SU-DHL-6 (cell line): ENCODE results near the gene SBK1.
A peak's percentile ranks its signal among the peaks of the same experiment; 100 is the strongest.

Experiments
- H2AFZ ChIP-seq: fragments of 200-600 bp; sonication (generic); 2 replicates; pipeline ENCODE4 v1.6.1; 2014; ENCODE audit warnings: low read depth, mild to moderate bottlenecking, moderate library complexity, mixed read lengths, antibody characterized with exemption, low read length; ENCODE audit not compliant: severe bottlenecking
- H3F3A ChIP-seq: fragments of 200-600 bp; shearing (Covaris generic); 2 replicates; pipeline ENCODE4 v1.6.0; 2016; ENCODE audit warnings: antibody characterized with exemption, mild to moderate bottlenecking; ENCODE audit not compliant: insufficient read depth
- H3K27ac ChIP-seq: fragments of 200-600 bp; sonication (generic); 2 replicates; pipeline ENCODE4 v1.5.1; 2016; ENCODE audit warnings: low read depth, mild to moderate bottlenecking, low read length, moderate library complexity, mixed read lengths
- H3K27me3 ChIP-seq: fragments of 200-600 bp; sonication (generic), shearing (Covaris generic); 2 replicates; pipeline ENCODE4 v1.6.0; 2014; ENCODE audit warnings: mild to moderate bottlenecking, low read length
- H3K36me3 ChIP-seq: fragments of 200-600 bp; sonication (generic); 2 replicates; pipeline ENCODE4 v1.6.1; 2014; ENCODE audit warnings: mild to moderate bottlenecking, low read length, mixed read lengths
- H3K4me2 ChIP-seq: fragments of 300-600, 200-600 bp; shearing (Covaris generic), sonication (generic); 2 replicates; pipeline ENCODE4 v1.6.0; 2014; ENCODE audit warnings: low read length, low read depth, mild to moderate bottlenecking; ENCODE audit not compliant: poor library complexity, severe bottlenecking
- H3K4me3 ChIP-seq: fragments of 200-600 bp; sonication (generic); 2 replicates; pipeline ENCODE4 v1.5.1; 2014; ENCODE audit warnings: antibody characterized with exemption, low read length, mild to moderate bottlenecking, mixed read lengths; ENCODE audit not compliant: insufficient read depth, poor library complexity, severe bottlenecking
- H3K79me2 ChIP-seq: fragments of 200-600 bp; sonication (generic); 2 replicates; pipeline ENCODE4 v1.6.1; 2014; ENCODE audit warnings: mild to moderate bottlenecking, low read length, moderate library complexity; ENCODE audit not compliant: insufficient read depth
- H3K9ac ChIP-seq: fragments of 200-600 bp; sonication (generic); 2 replicates; pipeline ENCODE4 v1.7.0; 2014; ENCODE audit warnings: mild to moderate bottlenecking, low read length
- H3K9me2 ChIP-seq: fragments of 200-600 bp; sonication (generic); replicated peaks from 2 replicates; pipeline ENCODE4 v1.6.1; 2014; ENCODE audit warnings: low read length; ENCODE audit not compliant: insufficient read depth
- H3K9me3 ChIP-seq: fragments of 200-600 bp; sonication (generic); 2 replicates; pipeline ENCODE4 v1.6.1; 2014; ENCODE audit warnings: low read length, mixed read lengths; ENCODE audit not compliant: insufficient read depth
- H4K20me1 ChIP-seq: fragments of 200-600 bp; sonication (generic); 2 replicates; pipeline ENCODE4 v1.6.1; 2014; ENCODE audit warnings: low read depth, mild to moderate bottlenecking, antibody characterized with exemption, low read length, moderate library complexity, mixed read lengths
- CTCF ChIP-seq: fragments of 200-600 bp; sonication (generic); IDR thresholded peaks from one replicate; pipeline ENCODE4 v1.5.1; 2017; ENCODE audit warnings: antibody characterized with exemption, mild to moderate bottlenecking, low read length, moderate library complexity; ENCODE audit not compliant: insufficient read depth, poor library complexity, severe bottlenecking
- EZH2phosphoT487 ChIP-seq: fragments of 200-600 bp; sonication (generic), shearing (Covaris generic); conservative IDR thresholded peaks from 2 replicates; pipeline ENCODE4 v1.6.1; 2018; ENCODE audit warnings: mild to moderate bottlenecking, antibody characterized with exemption, low read length, moderate library complexity, mixed read lengths

Gene SBK1

GRCh38 chr16:28277537-28278388 lies 14.6 kb upstream of the SBK1 start:
- Histone ChIP-seq H3K36me3 (no peaks in the 10 kb centered on the region), H3F3A (no peaks in the 10 kb centered on the region), H3K79me2 (no peaks in the 10 kb centered on the region), H3K9me3 (no peaks in the 10 kb centered on the region), H3K4me3 (no peak overlapping the region), H2AFZ (no peak overlapping the region), H3K27ac (no peak overlapping the region), H3K27me3 (no peaks in the 10 kb centered on the region), H3K9me2 (no peaks in the 10 kb centered on the region), H3K4me2 (peak overlapping the region; percentile 20), H3K9ac (peak overlapping the region; percentile 3; the same call in 1 of the 2 replicates), H4K20me1 (no peaks in the 10 kb centered on the region)
- no peak for TF ChIP-seq EZH2phosphoT487
- TF ChIP-seq CTCF = peak; percentile 70

- Histone ChIP-seq H3F3A (no peaks in the 10 kb centered on the region), H3K79me2 (no peaks in the 10 kb centered on the region), H3K9ac (no peak overlapping the region), H3K4me3 (no peak overlapping the region), H3K9me3 (no peaks in the 10 kb centered on the region), H3K4me2 (no peak overlapping the region), H3K27me3 (no peaks in the 10 kb centered on the region), H2AFZ (no peak overlapping the region), H3K36me3 (no peaks in the 10 kb centered on the region), H4K20me1 (no peaks in the 10 kb centered on the region), H3K9me2 (no peaks in the 10 kb centered on the region), H3K27ac (no peak overlapping the region)
- TF ChIP-seq EZH2phosphoT487 (no peak), CTCF (no peak)
These were observed 13.3 kb upstream of the SBK1 start for GRCh38 chr16:28279006-28279405.

GRCh38 chr16:28280881-28281836 lies 11.2 kb upstream of the SBK1 start:
- no peaks in the 10 kb centered on the region for H3K36me3 ChIP-seq
- H3K4me2 ChIP-seq = no peak overlapping the region
- H2AFZ ChIP-seq = no peak overlapping the region
- H3K27ac ChIP-seq = no peak overlapping the region
- no peak overlapping the region for H3K9ac ChIP-seq
- H4K20me1 ChIP-seq = no peaks in the 10 kb centered on the region
- H3F3A ChIP-seq = no peaks in the 10 kb centered on the region
- H3K9me3 ChIP-seq = no peaks in the 10 kb centered on the region
- no peaks in the 10 kb centered on the region for H3K9me2 ChIP-seq
- TF ChIP-seq CTCF = no peak
- no peak for TF ChIP-seq EZH2phosphoT487
- no peaks in the 10 kb centered on the region for H3K27me3 ChIP-seq
- no peak overlapping the region for H3K4me3 ChIP-seq
- no peaks in the 10 kb centered on the region for H3K79me2 ChIP-seq
